ENCODE results near the gene PKM. TPM values are rescaled to one million over a fixed set of nuclear protein-coding genes. Genes with fewer than 3 reads are reported as not detected.

Gene PKM
- total and polyA plus RNA-seq, 5 donors from 2014 or later, result 332 to 510 (median 383) TPM

- Mint-ChIP-seq H3K4me3 (no peak overlapping the region), H3K36me3 (no peaks in the 10 kb centered on the region), H3K27ac (no peak overlapping the region), H3K4me1 (no peaks in the 10 kb centered on the region), H3K27me3 (peaks cover 39% of the 10 kb centered on the region), H3K9me3 (peaks cover 0 to 5% (median 0%) of the 10 kb centered on the region in 7 donors)
- Histone ChIP-seq H3K4me1 (ENCODE audit: control insufficient read depth, insufficient read depth, low read length, poor library complexity, severe bottlenecking) (no peaks in the 10 kb centered on the region), H3K27me3 (ENCODE audit: control insufficient read depth, insufficient read depth, low read length) (peaks cover 7% of the 10 kb centered on the region), H3K9me3 (ENCODE audit: control insufficient read depth in 2 of 2, low read length in 2 of 2) (no peaks in the 10 kb centered on the region), H3K4me3 (ENCODE audit: low read depth, low read length) (no peak overlapping the region), H3K36me3 (ENCODE audit: control insufficient read depth, insufficient read depth, low read length) (no peaks in the 10 kb centered on the region), H3K27ac (ENCODE audit: insufficient read depth, low read length, poor library complexity, severe bottlenecking) (no peak overlapping the region)
- no peak for ATAC-seq (ENCODE audit: low read depth in 2 of 2)
- DNase-seq, result no peak
Measured at GRCh38 chr15:72180761-72181324, 50.1 kb downstream of the PKM start.

GRCh38 chr15:72179950-72180581 is 50.9 kb downstream of the PKM start:
- no peaks in the 10 kb centered on the region for H3K36me3 Mint-ChIP-seq
- Histone ChIP-seq H3K27me3 (ENCODE audit: control insufficient read depth, insufficient read depth, low read length) (peaks cover 4% of the 10 kb centered on the region), H3K4me1 (ENCODE audit: control insufficient read depth, insufficient read depth, low read length, poor library complexity, severe bottlenecking) (no peaks in the 10 kb centered on the region), H3K4me3 (ENCODE audit: low read depth, low read length) (no peak overlapping the region), H3K36me3 (ENCODE audit: control insufficient read depth, insufficient read depth, low read length) (no peaks in the 10 kb centered on the region), H3K27ac (ENCODE audit: insufficient read depth, low read length, poor library complexity, severe bottlenecking) (no peak overlapping the region), H3K9me3 (ENCODE audit: control insufficient read depth in 2 of 2, low read length in 2 of 2) (no peaks in the 10 kb centered on the region)
- H3K9me3 Mint-ChIP-seq, result peaks cover 0 to 3% (median 0%) of the 10 kb centered on the region in 7 donors
- H3K27ac Mint-ChIP-seq, result no peak overlapping the region
- H3K27me3 Mint-ChIP-seq, result peaks cover 38% of the 10 kb centered on the region
- no peaks in the 10 kb centered on the region for H3K4me1 Mint-ChIP-seq
- ATAC-seq (ENCODE audit: low read depth in 2 of 2) (no peak), DNase-seq (no peak)
- H3K4me3 Mint-ChIP-seq, result no peak overlapping the region

- no peak for ATAC-seq (ENCODE audit: low read depth in 2 of 2)
- Mint-ChIP-seq H3K36me3 (no peaks in the 10 kb centered on the region), H3K9me3 (peaks cover 0 to 3% (median 0%) of the 10 kb centered on the region in 7 donors)
Measured at GRCh38 chr15:72178976-72179585, 51.9 kb downstream of the PKM start.

GRCh38 chr15:72176743-72177142 is 54.2 kb downstream of the PKM start:
- no peaks in the 10 kb centered on the region for H3K4me1 Mint-ChIP-seq
- Histone ChIP-seq H3K4me1 (ENCODE audit: control insufficient read depth, insufficient read depth, low read length, poor library complexity, severe bottlenecking) (no peaks in the 10 kb centered on the region), H3K36me3 (ENCODE audit: control insufficient read depth, insufficient read depth, low read length) (no peaks in the 10 kb centered on the region), H3K9me3 (ENCODE audit: control insufficient read depth in 2 of 2, low read length in 2 of 2) (no peaks in the 10 kb centered on the region), H3K27ac (ENCODE audit: insufficient read depth, low read length, poor library complexity, severe bottlenecking) (no peak overlapping the region), H3K4me3 (ENCODE audit: low read depth, low read length) (no peak overlapping the region), H3K27me3 (ENCODE audit: control insufficient read depth, insufficient read depth, low read length) (no peaks in the 10 kb centered on the region)
- peaks cover 22% of the 10 kb centered on the region for H3K27me3 Mint-ChIP-seq
- ATAC-seq (ENCODE audit: low read depth in 2 of 2), result no peak
- peaks cover 0 to 2% (median 0%) of the 10 kb centered on the region in 7 donors for H3K9me3 Mint-ChIP-seq
- H3K4me3 Mint-ChIP-seq, result no peak overlapping the region
- no peaks in the 10 kb centered on the region for H3K36me3 Mint-ChIP-seq
- no peak overlapping the region for H3K27ac Mint-ChIP-seq
- DNase-seq, result no peak

More at GRCh38 chr15:72178976-72179585, 51.9 kb downstream of the PKM start:
- peaks cover 40% of the 10 kb centered on the region for H3K27me3 Mint-ChIP-seq
- H3K27ac ChIP-seq (ENCODE audit: insufficient read depth, low read length, poor library complexity, severe bottlenecking), result no peak overlapping the region
- DNase-seq, result no peak
- peaks cover 4% of the 10 kb centered on the region for H3K27me3 ChIP-seq (ENCODE audit: control insufficient read depth, insufficient read depth, low read length)
- no peaks in the 10 kb centered on the region for H3K4me1 Mint-ChIP-seq
- no peak overlapping the region for H3K4me3 ChIP-seq (ENCODE audit: low read depth, low read length)
- no peaks in the 10 kb centered on the region for H3K4me1 ChIP-seq (ENCODE audit: control insufficient read depth, insufficient read depth, low read length, poor library complexity, severe bottlenecking)
- H3K4me3 Mint-ChIP-seq, result no peak overlapping the region
- no peaks in the 10 kb centered on the region for H3K9me3 ChIP-seq (ENCODE audit: control insufficient read depth in 2 of 2, low read length in 2 of 2)
- H3K27ac Mint-ChIP-seq, result no peak overlapping the region
- H3K36me3 ChIP-seq (ENCODE audit: control insufficient read depth, insufficient read depth, low read length), result no peaks in the 10 kb centered on the region

GRCh38 chr15:72176159-72176558 is 54.8 kb downstream of the PKM start:
- H3K4me1 Mint-ChIP-seq, result no peaks in the 10 kb centered on the region
- DNase-seq (no peak), ATAC-seq (ENCODE audit: low read depth in 2 of 2) (no peak)
- no peaks in the 10 kb centered on the region for H3K27me3 ChIP-seq (ENCODE audit: control insufficient read depth, insufficient read depth, low read length)
- no peaks in the 10 kb centered on the region for H3K36me3 ChIP-seq (ENCODE audit: control insufficient read depth, insufficient read depth, low read length)
- no peak overlapping the region for H3K27ac ChIP-seq (ENCODE audit: insufficient read depth, low read length, poor library complexity, severe bottlenecking)
- no peaks in the 10 kb centered on the region for H3K9me3 ChIP-seq (ENCODE audit: control insufficient read depth in 2 of 2, low read length in 2 of 2)
- H3K4me1 ChIP-seq (ENCODE audit: control insufficient read depth, insufficient read depth, low read length, poor library complexity, severe bottlenecking), result no peaks in the 10 kb centered on the region
- H3K36me3 Mint-ChIP-seq, result no peaks in the 10 kb centered on the region
- H3K27me3 Mint-ChIP-seq, result peaks cover 16% of the 10 kb centered on the region
- no peak overlapping the region for H3K4me3 Mint-ChIP-seq
- no peak overlapping the region for H3K27ac Mint-ChIP-seq
- H3K9me3 Mint-ChIP-seq, result peaks cover 0 to 2% (median 0%) of the 10 kb centered on the region in 7 donors
- no peak overlapping the region for H3K4me3 ChIP-seq (ENCODE audit: low read depth, low read length)

- Mint-ChIP-seq H3K4me3 (no peak overlapping the region), H3K27me3 (peaks cover 13% of the 10 kb centered on the region), H3K27ac (peak overlapping the region in 2 of 3 donors; percentile 57 to 74), H3K36me3 (no peaks in the 10 kb centered on the region), H3K4me1 (no peaks in the 10 kb centered on the region), H3K9me3 (peaks cover 0 to 4% (median 0%) of the 10 kb centered on the region in 7 donors)
- Histone ChIP-seq H3K4me1 (ENCODE audit: control insufficient read depth, insufficient read depth, low read length, poor library complexity, severe bottlenecking) (no peaks in the 10 kb centered on the region), H3K27ac (ENCODE audit: insufficient read depth, low read length, poor library complexity, severe bottlenecking) (no peak overlapping the region), H3K27me3 (ENCODE audit: control insufficient read depth, insufficient read depth, low read length) (no peaks in the 10 kb centered on the region), H3K36me3 (ENCODE audit: control insufficient read depth, insufficient read depth, low read length) (no peaks in the 10 kb centered on the region), H3K4me3 (ENCODE audit: low read depth, low read length) (no peak overlapping the region), H3K9me3 (ENCODE audit: control insufficient read depth in 2 of 2, low read length in 2 of 2) (no peaks in the 10 kb centered on the region)
- ATAC-seq (ENCODE audit: low read depth in 2 of 2) (no peak), DNase-seq (no peak)
Measured at GRCh38 chr15:72175186-72176044, 55.6 kb downstream of the PKM start.

GRCh38 chr15:72174551-72175165 is 56.3 kb downstream of the PKM start:
- Histone ChIP-seq H3K27me3 (ENCODE audit: control insufficient read depth, insufficient read depth, low read length) (no peaks in the 10 kb centered on the region), H3K9me3 (ENCODE audit: control insufficient read depth in 2 of 2, low read length in 2 of 2) (no peaks in the 10 kb centered on the region), H3K4me3 (ENCODE audit: low read depth, low read length) (no peak overlapping the region), H3K4me1 (ENCODE audit: control insufficient read depth, insufficient read depth, low read length, poor library complexity, severe bottlenecking) (no peaks in the 10 kb centered on the region), H3K36me3 (ENCODE audit: control insufficient read depth, insufficient read depth, low read length) (no peaks in the 10 kb centered on the region), H3K27ac (ENCODE audit: insufficient read depth, low read length, poor library complexity, severe bottlenecking) (no peak overlapping the region)
- H3K4me3 Mint-ChIP-seq, result no peak overlapping the region
- ATAC-seq (ENCODE audit: low read depth in 2 of 2) (no peak), DNase-seq (no peak)
- H3K36me3 Mint-ChIP-seq, result no peaks in the 10 kb centered on the region
- no peaks in the 10 kb centered on the region for H3K4me1 Mint-ChIP-seq
- H3K27me3 Mint-ChIP-seq, result peaks cover 13% of the 10 kb centered on the region
- no peak overlapping the region for H3K27ac Mint-ChIP-seq
- H3K9me3 Mint-ChIP-seq, result peaks cover 0 to 4% (median 0%) of the 10 kb centered on the region in 7 donors

Data from CD4-positive, CD25-positive, alpha-beta regulatory T cell (primary cell).